ENCODE measurements around the gene ATL1.

ATL1 gene

DNA sequence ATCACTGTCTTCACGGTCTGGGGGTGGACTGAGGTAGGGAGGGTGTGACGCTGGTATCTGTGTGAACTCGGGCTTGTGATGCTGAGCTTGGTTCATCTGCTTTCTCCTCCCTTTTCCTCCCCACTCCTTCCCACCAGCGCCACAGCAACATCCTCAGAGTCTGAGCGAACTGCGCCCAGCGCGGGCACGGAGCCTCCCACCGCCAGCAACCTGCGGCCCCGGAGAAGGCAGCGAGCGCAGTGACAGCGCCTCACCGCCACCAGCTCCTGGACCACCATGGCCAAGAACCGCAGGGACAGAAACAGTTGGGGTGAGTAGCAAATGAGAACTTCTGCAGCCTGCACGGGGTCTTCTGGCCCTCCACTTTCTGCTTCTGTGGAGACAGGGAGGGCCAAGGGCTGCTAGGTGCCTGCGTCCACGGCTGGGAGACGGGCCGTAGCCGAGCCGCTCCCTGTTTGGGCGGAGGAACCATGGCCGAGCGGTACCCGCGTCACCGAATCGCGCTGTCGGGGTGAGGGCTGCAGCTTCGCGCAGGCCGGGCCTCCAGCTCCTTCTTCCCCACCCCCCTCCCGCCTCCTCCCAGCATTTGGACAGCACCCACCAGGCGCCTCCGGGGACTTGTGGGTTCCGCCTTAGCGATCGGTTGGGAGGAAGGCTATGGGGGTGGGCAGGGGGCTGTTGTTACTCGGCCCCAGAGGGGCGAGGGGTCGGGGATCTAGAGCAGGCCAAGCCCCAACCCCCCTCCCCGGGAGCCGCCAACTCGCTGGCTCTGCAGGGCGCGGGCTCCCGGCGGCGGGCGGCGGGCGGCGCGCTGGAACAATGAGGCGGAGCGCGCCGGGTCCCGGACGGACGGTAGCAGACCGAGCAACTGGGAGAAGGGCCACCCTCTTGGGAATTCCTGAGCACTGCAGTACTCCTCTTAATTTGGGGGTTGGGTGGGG, at the start of gene ATL1:
ATL1 (plus strand) TSS at position 156 of the 941 bp plus-strand sequence; CDS start at position 277, 121 bp downstream.
- DNase-seq = peak; percentile 52

DNA sequence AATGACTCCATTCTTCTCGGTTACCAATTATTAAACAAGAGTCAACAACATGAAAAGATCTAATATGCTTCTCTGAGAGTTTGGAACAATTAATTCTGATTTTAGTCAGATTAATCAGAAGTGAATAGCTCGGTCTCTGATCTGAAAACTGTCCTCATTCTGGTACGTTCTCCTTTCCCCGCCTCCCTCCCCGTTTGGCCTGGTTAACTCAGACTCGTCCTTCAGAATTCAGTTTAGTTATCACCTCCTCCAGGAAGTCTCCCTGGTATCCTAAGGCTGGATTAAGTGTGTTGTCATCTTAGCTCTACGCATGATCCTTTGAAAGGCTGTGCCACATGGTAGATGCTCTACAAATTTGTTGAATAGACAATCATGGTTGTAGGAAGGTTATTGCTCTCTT, 49.8 kb upstream of the ATL1 start:
- DNase-seq = no peak

DNA sequence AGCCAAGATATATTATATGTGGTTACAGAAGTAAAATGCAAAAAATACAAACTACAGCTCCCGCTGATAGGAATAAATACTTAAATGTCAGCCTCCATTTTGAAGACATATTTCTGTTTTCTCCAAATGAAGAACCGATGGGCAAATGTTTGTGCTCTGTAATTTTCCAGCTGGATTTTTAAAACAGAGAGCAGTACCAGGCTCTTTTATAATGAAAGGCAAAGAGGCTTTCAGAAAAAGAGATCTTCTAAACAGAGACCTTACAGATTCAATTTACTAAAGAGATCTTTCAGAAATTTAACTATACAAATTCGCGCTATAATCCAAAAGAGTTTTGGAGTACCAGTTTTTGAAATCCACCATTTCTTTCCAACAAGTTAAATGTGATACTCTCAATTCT, 47.5 kb upstream of the ATL1 start:
- DNase-seq = no peak

DNA sequence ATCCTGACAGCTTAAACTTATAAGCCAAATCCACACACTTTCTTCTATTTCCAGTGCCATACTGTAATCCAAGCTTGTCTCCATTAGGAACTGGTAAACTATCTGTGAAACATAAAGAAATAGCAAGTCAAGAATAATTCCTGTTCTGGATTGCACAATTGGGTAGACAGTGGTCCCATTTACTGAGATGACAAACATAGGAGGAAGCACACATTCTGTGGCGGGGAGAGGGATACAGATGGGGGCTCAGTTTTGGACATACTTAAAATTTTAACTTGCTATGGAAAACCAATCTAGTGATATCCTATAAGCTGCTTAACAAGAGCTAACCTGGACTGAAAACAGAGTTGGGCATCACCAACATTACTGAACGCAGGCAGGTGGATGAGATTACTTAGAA, 43.9 kb upstream of the ATL1 start:
- DNase-seq = no peak

DNA sequence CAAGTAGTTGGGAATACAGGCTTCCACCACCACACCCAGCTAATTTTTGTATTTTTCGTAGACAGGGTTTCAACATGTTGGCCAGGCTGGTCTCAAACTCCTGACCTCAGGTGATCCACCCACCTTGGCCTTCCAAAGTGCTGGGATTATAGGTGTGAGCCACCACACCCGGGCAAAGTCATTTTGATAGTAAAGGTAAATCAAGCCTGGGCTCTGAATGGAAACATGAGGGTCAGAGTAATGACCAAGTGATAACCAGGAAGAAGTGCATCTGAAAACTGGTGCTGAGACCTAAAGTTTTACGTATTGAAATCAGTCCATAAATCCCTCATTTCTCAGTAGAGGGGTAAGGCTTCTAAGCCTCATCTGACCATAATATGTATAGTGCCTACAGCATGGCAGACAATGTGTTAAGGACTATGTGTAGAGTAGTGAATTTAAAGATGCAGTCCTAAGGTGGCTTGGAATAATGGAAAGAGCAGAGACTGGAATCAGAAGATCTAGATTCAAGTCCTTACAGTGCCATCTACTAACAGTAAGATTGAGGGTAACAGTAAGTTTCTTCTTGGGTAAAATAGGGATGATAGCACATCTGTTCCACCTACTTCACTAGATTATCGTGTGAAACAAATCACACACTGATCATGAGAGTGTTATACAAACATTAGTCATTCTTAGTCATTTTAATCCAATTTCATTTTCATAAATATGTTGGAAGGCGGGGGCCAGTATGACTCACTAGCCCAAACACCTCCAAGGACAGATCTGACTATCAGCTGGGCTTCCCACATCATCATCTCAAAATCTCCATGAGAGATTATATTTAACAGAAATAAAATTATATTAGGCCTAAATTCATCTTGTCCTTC, 38.8 kb upstream of the ATL1 start:
- no peak for DNase-seq

DNA sequence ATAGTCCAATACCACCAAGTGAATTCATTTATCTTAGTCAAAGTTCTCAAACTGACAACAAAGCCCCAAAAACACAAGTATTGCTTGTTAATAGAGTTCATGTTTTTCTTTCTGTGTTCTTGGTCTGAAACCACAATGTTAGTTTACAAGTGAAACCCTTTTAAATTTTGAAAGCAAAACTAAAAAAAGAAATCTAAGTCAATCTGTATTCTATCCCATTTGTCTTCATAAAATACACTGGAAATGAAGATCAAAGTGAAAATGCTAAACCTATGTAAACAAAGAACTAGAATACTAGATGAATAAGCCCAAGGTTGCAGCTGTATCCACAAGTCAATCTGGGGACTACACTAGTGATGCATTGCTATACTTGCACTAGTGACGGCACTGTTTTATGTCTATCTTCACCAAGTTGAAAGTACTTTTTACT, 38.0 kb upstream of the ATL1 start:
- DNase-seq = no peak

DNA sequence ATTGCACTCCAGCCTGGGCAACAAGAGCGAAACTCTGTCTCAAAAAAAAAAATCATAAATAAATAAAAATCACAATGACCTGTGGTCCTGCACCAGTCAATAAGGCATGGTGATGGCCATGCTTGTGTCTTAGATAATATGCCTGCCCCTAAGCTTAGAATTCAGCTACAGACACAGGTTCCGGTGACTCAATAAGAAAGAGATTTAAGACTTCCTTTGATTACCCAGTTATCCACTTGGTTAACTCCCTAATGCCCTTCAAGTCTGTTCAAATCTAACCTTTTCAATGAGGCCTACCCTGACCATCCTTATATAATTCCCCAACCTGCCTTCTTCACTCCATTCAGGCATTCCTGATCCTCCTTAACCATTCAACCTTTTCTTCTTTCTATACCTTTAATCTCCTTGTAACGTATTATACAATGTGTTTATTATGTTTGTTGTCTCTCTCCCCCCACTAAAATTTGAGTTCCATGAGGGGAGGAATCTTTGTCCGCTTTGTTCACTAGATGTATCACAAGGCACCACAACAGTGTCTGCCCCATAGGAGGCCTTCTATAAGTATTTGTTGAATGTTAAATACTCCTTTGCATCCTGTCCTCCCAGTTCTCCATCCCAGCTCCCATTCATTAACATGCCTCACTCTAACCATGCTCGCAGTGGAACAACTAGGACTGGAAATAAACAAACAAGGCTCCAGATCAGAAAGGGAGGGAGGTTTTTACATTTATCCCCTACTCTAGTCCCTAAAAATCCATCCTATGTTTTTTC, 36.5 kb upstream of the ATL1 start:
- no peak for DNase-seq

DNA sequence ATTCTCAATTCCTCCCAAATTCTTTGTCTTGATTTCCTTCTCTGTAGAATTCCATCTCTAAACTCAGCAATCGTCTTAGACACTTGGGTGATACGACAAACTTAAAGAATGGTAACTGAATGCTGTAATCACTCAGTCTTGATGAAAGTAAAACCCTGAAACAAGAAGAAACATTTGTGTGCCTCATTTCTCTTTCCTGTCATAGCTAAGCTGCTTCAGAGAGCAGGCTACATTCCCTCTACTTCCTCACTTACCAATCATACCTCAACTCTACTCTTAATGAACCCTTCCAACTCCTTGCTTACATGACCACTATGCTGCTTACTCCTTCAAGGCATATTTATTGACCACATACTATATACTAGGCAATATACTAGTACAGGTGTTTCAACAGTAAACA, 35.9 kb upstream of the ATL1 start:
- DNase-seq = no peak

DNA sequence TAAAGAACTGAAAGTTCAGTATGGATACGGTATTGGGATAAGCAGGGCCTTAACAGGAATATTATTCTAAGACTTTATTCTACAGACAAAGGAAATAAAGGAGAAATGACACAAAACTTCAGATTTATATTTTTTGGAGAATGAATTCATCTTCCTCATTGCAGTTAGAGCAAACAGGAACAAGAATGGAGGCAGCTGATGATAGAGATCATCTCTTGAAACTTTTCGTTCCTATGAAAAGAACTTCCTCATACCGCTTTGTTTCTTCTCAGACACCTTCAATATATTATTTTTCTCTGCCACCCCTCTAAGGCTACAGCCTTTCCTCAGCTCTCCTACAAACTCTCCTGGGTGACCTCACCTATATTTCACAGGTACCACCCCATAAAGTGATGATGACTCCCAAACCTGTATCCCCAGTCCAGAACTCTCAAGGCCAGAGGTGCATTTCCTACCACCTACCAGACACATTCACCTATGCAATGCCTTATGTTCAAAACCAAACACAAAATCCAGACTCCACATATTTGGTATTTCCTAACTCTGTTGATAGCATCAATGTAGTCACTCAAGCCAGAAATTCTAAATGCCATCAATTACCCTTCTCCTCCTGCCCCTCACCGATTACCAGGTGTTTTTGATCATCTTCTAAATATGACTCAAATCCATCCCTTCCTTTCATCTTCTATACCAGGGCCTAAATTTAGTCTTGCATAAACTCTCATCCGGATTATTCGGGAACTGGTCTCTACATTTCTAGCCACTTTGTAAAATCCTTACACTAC, 35.0 kb upstream of the ATL1 start:
- no peak for DNase-seq

DNA sequence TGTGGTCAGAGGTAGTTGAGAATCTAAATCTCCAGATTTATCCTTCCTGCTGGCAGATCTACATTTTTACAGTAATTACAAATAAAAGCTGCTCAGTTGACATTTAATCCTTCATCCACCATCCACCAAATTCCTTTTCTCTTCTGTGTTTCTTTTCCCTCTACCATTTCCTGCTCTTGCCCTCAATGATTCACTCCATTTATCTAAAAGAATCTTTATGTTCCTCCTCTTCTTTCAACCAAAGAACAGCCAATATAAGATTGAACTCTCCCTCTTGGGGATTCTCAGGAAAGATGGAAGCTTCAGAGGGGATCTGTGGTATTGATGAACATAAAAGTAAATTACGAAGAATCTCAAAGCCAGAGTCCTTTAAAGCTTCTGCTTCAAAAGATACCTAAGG, 31.9 kb upstream of the ATL1 start:
- no peak for DNase-seq

DNA sequence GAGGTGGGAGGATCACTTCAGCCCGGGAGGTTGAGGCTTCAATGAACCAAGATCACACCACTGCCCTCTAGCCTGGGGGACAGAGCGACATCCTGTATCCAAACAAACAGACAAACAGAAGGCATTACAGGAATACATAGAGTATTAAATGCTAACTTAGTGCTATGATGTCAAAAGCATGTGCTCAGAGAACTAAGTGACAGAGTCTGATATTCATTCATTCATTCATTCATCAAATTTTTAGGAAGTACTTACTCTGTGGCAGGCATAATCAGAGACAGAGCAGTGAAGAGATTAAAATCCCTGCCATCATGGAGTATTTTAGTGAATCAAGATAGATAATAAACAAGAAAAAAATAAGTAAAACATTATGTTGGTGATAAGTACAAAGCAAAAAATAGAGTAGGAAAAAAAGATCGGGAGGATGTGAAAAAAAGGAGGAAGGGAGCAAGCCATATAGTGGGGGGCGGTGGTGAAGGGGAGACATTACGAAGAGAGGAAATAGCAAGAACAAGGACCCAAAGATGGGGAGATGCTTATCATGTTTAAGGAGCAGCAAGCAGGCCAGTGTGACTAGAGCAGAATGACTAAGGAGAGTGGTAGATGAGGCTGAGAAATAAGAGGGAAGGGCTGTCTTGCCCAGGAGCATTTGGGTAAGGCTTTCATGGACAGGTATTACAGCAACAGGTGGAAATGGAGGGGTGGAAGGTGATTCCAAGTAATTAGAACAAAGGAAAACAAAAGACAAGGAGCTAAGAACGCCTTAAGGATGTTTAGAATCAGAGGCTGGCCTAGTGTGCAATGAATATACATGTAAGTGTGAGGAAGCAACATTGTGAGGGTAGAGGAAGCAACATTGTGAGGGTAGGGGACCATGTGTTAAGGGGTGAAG, 30.4 kb upstream of the ATL1 start:
- no peak for DNase-seq

DNA sequence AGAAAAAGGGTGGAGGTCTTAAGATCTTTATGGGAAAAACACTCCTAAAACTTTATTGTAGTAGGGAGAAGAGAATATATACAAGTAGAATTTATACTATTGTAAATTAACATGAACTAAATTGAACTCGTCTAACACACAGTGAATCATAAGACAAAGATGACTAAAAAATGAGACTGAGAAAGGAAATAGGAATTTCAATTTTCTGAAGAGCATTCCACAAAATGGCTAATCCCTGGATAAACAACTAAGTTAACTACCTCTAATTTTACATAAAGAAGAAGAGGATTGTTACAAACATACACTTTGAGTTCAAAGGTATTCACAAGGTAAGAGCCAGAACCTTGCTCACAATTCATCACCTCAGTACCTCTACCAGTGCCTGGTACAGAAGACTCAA, 29.6 kb upstream of the ATL1 start:
- no peak for DNase-seq

DNA sequence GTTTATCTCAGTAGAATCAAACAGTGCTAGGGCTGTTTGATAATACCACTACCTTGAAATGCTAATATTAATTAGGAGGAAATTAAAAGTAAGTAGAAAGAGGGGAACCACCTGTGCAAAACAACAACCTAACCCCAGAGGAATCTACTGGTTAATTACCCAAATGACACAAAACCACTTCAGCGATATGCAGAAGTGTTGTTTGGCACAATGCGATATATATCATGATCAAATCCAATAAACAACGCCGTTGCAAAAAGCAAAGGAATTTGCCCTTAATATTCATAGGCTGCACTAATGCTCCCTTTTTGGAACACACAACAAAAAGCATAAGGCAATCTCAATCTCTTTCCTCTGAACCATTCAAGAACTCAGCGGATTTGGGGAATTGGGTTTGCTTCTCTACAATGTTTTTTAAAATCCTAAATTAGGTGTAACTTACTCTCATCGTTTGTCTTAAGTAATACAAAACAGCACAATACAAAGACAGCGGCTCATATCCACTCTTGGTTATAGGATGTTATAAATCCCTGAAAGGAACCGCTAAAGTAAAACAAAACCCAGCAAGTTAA, 29.1 kb upstream of the ATL1 start:
- no peak for DNase-seq

DNA sequence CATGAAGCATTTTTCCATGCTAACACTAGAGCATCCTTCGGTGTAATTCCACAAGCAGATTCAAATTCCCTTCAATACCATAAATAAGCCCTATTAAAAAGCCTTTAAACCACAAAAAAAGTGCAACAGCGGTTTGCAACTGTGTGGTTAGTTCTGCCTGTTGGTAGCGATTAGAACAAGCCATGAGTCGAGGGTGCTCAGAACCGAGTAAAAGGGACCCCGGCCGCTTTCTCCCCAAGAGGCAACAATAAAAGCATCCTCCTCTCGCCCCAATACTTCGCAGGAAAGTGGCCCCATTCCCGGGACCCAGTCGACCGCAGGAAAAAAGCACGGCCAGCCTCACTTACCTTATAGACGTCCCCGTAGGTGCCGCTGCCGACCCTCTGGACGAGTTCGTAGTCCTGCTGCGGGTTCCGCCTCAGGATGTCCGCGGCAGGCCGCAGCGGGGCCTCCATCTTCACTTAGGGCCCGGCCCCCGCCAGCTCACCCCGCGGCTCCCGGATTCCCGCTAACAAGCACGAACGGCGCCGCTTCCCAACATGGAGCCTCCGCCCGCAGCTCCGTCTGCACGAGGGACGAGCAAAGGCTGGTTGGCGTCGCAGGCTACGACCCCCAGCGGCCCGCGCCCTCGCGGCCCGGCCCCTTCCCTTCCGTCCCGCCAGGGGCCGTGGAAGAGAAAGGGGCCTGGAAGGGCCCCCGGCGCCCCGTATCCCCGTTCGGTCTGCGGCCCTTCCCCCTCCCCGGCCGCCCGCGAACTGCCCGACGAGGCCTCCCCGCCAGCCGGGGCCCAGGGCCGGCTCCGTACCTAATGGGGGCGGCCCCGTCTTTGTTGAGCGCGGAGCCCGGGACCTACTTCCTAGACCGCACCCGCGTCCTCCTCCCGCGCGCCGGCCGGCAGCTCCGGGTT, 28.1 kb upstream of the ATL1 start:
- DNase-seq = no peak

DNA sequence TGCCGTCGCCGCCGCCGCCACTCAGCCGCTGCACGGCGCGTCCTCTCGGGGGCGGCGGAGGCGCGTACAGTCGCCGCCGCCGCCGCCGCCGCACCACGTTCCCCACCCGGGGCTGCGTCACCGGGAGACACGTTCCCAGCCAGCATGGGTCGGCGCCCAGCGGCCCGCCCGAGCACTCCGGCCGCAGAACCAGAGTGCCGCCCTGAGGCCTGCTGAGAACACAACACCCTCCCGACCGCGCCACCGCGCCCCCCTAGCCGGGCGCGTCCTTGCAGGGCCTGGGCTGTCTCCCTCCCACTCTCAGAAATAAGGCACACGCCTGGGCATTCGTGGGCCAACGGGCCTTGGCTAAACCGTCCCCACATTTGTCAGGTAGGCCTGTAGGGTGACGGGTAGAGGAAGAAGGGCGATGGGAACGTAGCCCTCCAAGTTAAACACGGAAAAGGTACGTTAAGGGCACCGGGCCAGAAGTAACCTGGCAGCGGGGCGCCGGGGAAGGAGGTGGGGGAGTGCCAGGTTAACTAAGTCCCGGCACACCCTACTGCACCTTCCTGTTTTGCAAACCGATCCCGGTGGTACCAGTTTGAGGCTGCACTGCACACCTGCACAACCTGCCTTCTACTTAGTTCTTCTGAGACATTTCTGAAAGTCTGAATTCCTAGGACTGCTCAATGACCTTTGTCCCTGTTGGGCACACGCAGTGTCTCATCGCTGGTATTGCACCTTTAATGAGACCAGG, 27.3 kb upstream of the ATL1 start, which contains the start of gene MAP4K5:
MAP4K5 (minus strand) TSS at position 68 of the 739 bp plus-strand sequence. CDS start 520 bp downstream, outside the sequence.
- DNase-seq = peak; percentile 78

DNA sequence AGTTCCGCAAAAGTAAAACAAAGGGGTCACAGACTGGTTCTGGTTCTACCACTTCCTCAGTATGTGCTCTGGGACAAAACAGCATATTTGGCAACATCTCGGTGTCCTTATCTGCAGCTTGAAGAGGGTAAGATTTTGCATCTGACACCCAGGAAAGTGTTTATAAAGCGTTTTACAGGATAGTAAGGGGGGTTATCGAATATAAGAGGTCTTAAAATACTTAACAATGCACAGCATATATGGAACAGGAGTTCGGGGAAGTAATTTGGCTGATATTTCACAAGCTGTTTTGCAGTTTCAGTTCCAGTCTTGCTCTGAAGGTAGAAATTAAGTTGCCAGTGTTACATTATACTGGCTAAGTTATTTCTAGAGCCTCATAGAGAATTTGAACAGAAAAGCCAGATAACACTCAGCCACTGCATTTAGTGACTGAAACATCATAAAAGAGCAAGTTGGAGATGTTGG, 26.7 kb upstream of the ATL1 start:
- DNase-seq = no peak

DNA sequence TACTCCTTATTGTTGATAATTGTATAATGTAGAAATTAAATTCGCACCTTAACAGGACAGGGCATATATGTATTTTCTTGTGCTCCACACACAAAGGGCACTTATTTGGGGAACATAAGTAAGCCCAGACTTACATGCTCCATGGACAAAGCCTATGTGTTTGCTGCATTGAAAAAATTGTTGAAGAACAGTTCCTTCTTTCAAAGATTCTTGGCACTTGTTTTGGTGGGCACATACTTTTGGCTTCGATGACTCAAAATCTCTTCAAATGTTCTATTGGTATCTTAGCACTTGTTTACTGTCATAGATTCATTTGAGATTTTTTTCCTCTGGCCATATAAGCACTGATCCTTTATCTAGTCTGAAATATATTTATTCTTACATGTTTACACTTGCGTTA, 26.1 kb upstream of the ATL1 start:
- DNase-seq = no peak

DNA sequence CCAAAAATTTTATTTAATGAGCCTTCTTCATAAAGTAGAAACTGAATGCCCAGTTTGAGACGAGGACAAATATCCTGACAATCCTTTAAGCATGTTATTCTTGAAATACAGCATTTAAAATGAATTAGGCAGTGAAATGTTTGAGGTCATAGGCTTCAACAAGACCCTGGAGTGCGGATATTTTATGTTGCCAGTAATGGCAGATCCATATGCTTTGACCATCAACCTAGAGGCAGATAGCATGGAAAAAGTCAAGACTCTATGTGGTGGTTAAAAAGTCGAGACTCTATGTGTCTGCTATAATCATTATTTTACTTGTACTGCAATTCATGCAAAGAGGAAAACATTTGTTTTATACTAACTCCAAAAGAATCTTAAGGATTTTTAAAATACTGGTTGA, 25.5 kb upstream of the ATL1 start:
- DNase-seq = no peak

DNA sequence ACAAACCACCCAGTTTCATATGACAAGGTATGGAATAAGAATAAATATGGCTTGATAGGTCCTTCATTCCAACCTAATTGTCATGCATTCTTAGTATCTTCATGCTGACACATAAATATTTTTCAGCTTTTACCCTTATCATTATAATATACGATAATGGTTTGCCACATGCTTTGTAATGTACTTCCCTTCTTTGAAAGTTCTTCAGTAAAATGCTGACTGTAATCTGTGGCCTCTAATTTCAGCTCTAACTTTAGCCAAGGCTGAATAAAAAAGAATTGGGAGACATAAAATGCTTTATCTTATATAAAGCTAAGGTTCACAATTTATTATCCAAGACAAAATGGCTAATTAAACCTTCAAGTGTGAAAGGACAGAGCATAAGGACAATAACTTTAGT, 24.9 kb upstream of the ATL1 start:
- no peak for DNase-seq

Measured in DMS153 (cell line).